ENCODE results near the gene RAB11FIP3.
A peak's percentile ranks its signal among the peaks of the same experiment; 100 is the strongest.

The RAB11FIP3 gene

GRCh38 chr16:401468-402348, 23.7 kb upstream of the RAB11FIP3 start, which contains the start of gene DECR2:
Gene DECR2 (plus strand): TSS chr16:401885. CDS start chr16:401964, 79 bp downstream.
- peak within 1 kb of the TSS; percentile 80 for H3K4me2 ChIP-seq (ENCODE audit: low read length, poor library complexity, severe bottlenecking)
- under 1% methylated on average over 49 of the region's 91 CpGs for WGBS
- H3K36me3 ChIP-seq (ENCODE audit: control insufficient read depth in 1 of 2, insufficient read depth in 2 of 2, low read depth in 1 of 2, low read length in 2 of 2) = peaks cover 15 to 29% of the 10 kb centered on the region in 2 experiments
- H3K27ac ChIP-seq (ENCODE audit: low read length, poor library complexity, severe bottlenecking) = peak within 1 kb of the TSS; percentile 64
- no peak within 1 kb of the TSS for H2BK5ac ChIP-seq (ENCODE audit: low read depth, low read length, poor library complexity, severe bottlenecking)
- H3K4me3 ChIP-seq (ENCODE audit: insufficient read depth in 1 of 2, low read depth in 1 of 2, low read length in 2 of 2) = peak within 1 kb of the TSS; percentile 85
- peaks cover 28% of the 10 kb centered on the region for H3K4me1 ChIP-seq (ENCODE audit: control insufficient read depth, insufficient read depth, low read depth, low read length)
- H4K8ac ChIP-seq (ENCODE audit: low read length) = peak within 1 kb of the TSS; percentile 81
- DNase-seq = peak; percentile 87
- peak within 1 kb of the TSS; percentile 76 for H2BK15ac ChIP-seq (ENCODE audit: low read depth, poor library complexity, severe bottlenecking)
- H3K14ac ChIP-seq (ENCODE audit: low read length in 2 of 2) = peak within 1 kb of the TSS in 1 of 2 experiments; percentile 91
- peak within 1 kb of the TSS in 1 of 2 experiments; percentile 29 for H3K23ac ChIP-seq (ENCODE audit: low read length in 2 of 2)
- no peak within 1 kb of the TSS for H2AK5ac ChIP-seq (ENCODE audit: low read length, severe bottlenecking)
- peak within 1 kb of the TSS; percentile 71 for H2BK120ac ChIP-seq (ENCODE audit: low read depth, low read length)
- peak within 1 kb of the TSS; percentile 95 for H4K91ac ChIP-seq (ENCODE audit: low read length)
- no peaks in the 10 kb centered on the region for H3K9me3 ChIP-seq (ENCODE audit: control insufficient read depth, low read length)
- no peaks in the 10 kb centered on the region for H3K27me3 ChIP-seq (ENCODE audit: control insufficient read depth in 1 of 2, insufficient read depth in 1 of 2, low read length in 2 of 2)
- H2AFZ ChIP-seq (ENCODE audit: low read depth, low read length) = peak within 1 kb of the TSS; percentile 92
- peak within 1 kb of the TSS; percentile 96 for H3K18ac ChIP-seq (ENCODE audit: low read depth in 1 of 2, low read length in 2 of 2)
- H3K4ac ChIP-seq (ENCODE audit: low read depth in 1 of 2, low read length in 2 of 2) = peak within 1 kb of the TSS; percentile 66 to 99
- H2BK12ac ChIP-seq (ENCODE audit: low read length in 2 of 2) = peak within 1 kb of the TSS in 1 of 2 experiments; percentile 80
- peaks cover 10% of the 10 kb centered on the region for H3K79me1 ChIP-seq (replicated peaks; ENCODE audit: low read length, poor library complexity, severe bottlenecking)
- H3K9ac ChIP-seq (ENCODE audit: low read length) = peak within 1 kb of the TSS; percentile 91

- DNase-seq = no peak
- Histone ChIP-seq H2BK12ac (ENCODE audit: low read length in 2 of 2) (no peak overlapping the region), H3K79me1 (replicated peaks; ENCODE audit: low read length, poor library complexity, severe bottlenecking) (peaks cover 8% of the 10 kb centered on the region), H3K36me3 (ENCODE audit: control insufficient read depth in 1 of 2, insufficient read depth in 2 of 2, low read depth in 1 of 2, low read length in 2 of 2) (peaks cover 12 to 28% of the 10 kb centered on the region in 2 experiments), H3K27ac (ENCODE audit: low read length, poor library complexity, severe bottlenecking) (no peak overlapping the region), H3K4ac (ENCODE audit: low read depth in 1 of 2, low read length in 2 of 2) (no peak overlapping the region), H3K9ac (ENCODE audit: low read length) (no peak overlapping the region), H3K4me3 (ENCODE audit: insufficient read depth in 1 of 2, low read depth in 1 of 2, low read length in 2 of 2) (no peak overlapping the region), H2AFZ (ENCODE audit: low read depth, low read length) (no peak overlapping the region), H2BK15ac (ENCODE audit: low read depth, poor library complexity, severe bottlenecking) (no peak overlapping the region), H3K23ac (ENCODE audit: low read length in 2 of 2) (no peak overlapping the region), H2BK120ac (ENCODE audit: low read depth, low read length) (no peak overlapping the region), H3K4me1 (ENCODE audit: control insufficient read depth, insufficient read depth, low read depth, low read length) (peaks cover 11% of the 10 kb centered on the region), H4K8ac (ENCODE audit: low read length) (no peak overlapping the region), H2BK5ac (ENCODE audit: low read depth, low read length, poor library complexity, severe bottlenecking) (no peak overlapping the region), H3K27me3 (ENCODE audit: control insufficient read depth in 1 of 2, insufficient read depth in 1 of 2, low read length in 2 of 2) (no peaks in the 10 kb centered on the region), H3K18ac (ENCODE audit: low read depth in 1 of 2, low read length in 2 of 2) (no peak overlapping the region), H3K9me3 (ENCODE audit: control insufficient read depth, low read length) (no peaks in the 10 kb centered on the region), H3K4me2 (ENCODE audit: low read length, poor library complexity, severe bottlenecking) (no peak overlapping the region), H2AK5ac (ENCODE audit: low read length, severe bottlenecking) (no peak overlapping the region), H4K91ac (ENCODE audit: low read length) (no peak overlapping the region), H3K14ac (ENCODE audit: low read length in 2 of 2) (no peak overlapping the region)
- 96% methylated on average over 12 of the region's 12 CpGs for WGBS
Measured at GRCh38 chr16:404971-405486, 20.4 kb upstream of the RAB11FIP3 start.

- H3K36me3 ChIP-seq (ENCODE audit: control insufficient read depth in 1 of 2, insufficient read depth in 2 of 2, low read depth in 1 of 2, low read length in 2 of 2) = peaks cover 10 to 26% of the 10 kb centered on the region in 2 experiments
- DNase-seq = no peak
- no peak overlapping the region for H3K18ac ChIP-seq (ENCODE audit: low read depth in 1 of 2, low read length in 2 of 2)
- H3K14ac ChIP-seq (ENCODE audit: low read length in 2 of 2) = no peak overlapping the region
- H3K27me3 ChIP-seq (ENCODE audit: control insufficient read depth in 1 of 2, insufficient read depth in 1 of 2, low read length in 2 of 2) = no peaks in the 10 kb centered on the region
- no peaks in the 10 kb centered on the region for H3K9me3 ChIP-seq (ENCODE audit: control insufficient read depth, low read length)
- H3K4me1 ChIP-seq (ENCODE audit: control insufficient read depth, insufficient read depth, low read depth, low read length) = peaks cover 6% of the 10 kb centered on the region
- peak overlapping the region; percentile 45 for H4K8ac ChIP-seq (ENCODE audit: low read length)
- H2BK15ac ChIP-seq (ENCODE audit: low read depth, poor library complexity, severe bottlenecking) = no peak overlapping the region
- no peak overlapping the region for H3K4me3 ChIP-seq (ENCODE audit: insufficient read depth in 1 of 2, low read depth in 1 of 2, low read length in 2 of 2)
- H3K4ac ChIP-seq (ENCODE audit: low read depth in 1 of 2, low read length in 2 of 2) = no peak overlapping the region
- no peak overlapping the region for H2BK5ac ChIP-seq (ENCODE audit: low read depth, low read length, poor library complexity, severe bottlenecking)
- H3K4me2 ChIP-seq (ENCODE audit: low read length, poor library complexity, severe bottlenecking) = no peak overlapping the region
- WGBS = 86% methylated on average over 27 of the region's 27 CpGs
- H2BK12ac ChIP-seq (ENCODE audit: low read length in 2 of 2) = no peak overlapping the region
- H4K91ac ChIP-seq (ENCODE audit: low read length) = no peak overlapping the region
- no peak overlapping the region for H2AFZ ChIP-seq (ENCODE audit: low read depth, low read length)
- H2AK5ac ChIP-seq (ENCODE audit: low read length, severe bottlenecking) = no peak overlapping the region
- H2BK120ac ChIP-seq (ENCODE audit: low read depth, low read length) = no peak overlapping the region
- no peak overlapping the region for H3K23ac ChIP-seq (ENCODE audit: low read length in 2 of 2)
- no peak overlapping the region for H3K27ac ChIP-seq (ENCODE audit: low read length, poor library complexity, severe bottlenecking)
- peaks cover 5% of the 10 kb centered on the region for H3K79me1 ChIP-seq (replicated peaks; ENCODE audit: low read length, poor library complexity, severe bottlenecking)
- no peak overlapping the region for H3K9ac ChIP-seq (ENCODE audit: low read length)
Measured at GRCh38 chr16:405548-406506, 19.6 kb upstream of the RAB11FIP3 start.

Data from mesenchymal stem cell (in vitro differentiated cells and primary cell).